Ectodermal cell (in vitro differentiated cells): ENCODE measurements around the gene CHAT. TPM values are rescaled to one million over a fixed set of nuclear protein-coding genes. Genes with fewer than 3 reads are reported as not detected.

Experiments
- H3K27ac ChIP-seq: 2 replicates; pipeline ENCODE4 v1.7.0; 2013; ENCODE audit warnings: mild to moderate bottlenecking, low read depth, low read length; ENCODE audit not compliant: insufficient read depth, poor library complexity, severe bottlenecking
- H3K27me3 ChIP-seq: 2 replicates; pipeline ENCODE4 v1.7.0; 2013; ENCODE audit warnings: mild to moderate bottlenecking, low read length; ENCODE audit not compliant: insufficient read depth, control insufficient read depth, poor library complexity, severe bottlenecking
- H3K36me3 ChIP-seq: one replicate; pipeline ENCODE4 v1.7.0; 2013; ENCODE audit warnings: low read length; ENCODE audit not compliant: control insufficient read depth, insufficient read depth
- H3K4me1 ChIP-seq: one replicate; pipeline ENCODE4 v1.7.0; 2013; ENCODE audit warnings: low read length; ENCODE audit not compliant: control insufficient read depth, insufficient read depth
- H3K4me3 ChIP-seq: 2 replicates; pipeline ENCODE4 v1.7.0; 2013; ENCODE audit warnings: low read depth, low read length, control low read depth; ENCODE audit not compliant: insufficient read depth
- H3K9me3 ChIP-seq: 2 replicates; pipeline ENCODE4 v1.7.0; 2013; ENCODE audit warnings: mild to moderate bottlenecking, low read length, moderate library complexity; ENCODE audit not compliant: control insufficient read depth
- WGBS, 2 experiments: methylation state at CpG; one replicate each; pipeline ENCODE4 v1.1.7; 2013; ENCODE audit warnings: missing lambda C conversion rate in 2 of 2; 5-methylcytosine and 5-hydroxymethylcytosine counted together
- polyA plus RNA-seq, 4 experiments: library from polyadenylated mRNA; stranded (reverse); fragments of 50-300 nt; gene quantifications; one replicate each; pipeline ENCODE4 v1.2.3, GENCODE V29; 2013

The CHAT gene
- not detected for polyA plus RNA-seq (2013, experiment 1 of 4)
- polyA plus RNA-seq (2013, experiment 2 of 4) = not detected
- polyA plus RNA-seq (2013, experiment 3 of 4) = not detected
- polyA plus RNA-seq (2013, experiment 4 of 4) = 0.20 TPM

DNA sequence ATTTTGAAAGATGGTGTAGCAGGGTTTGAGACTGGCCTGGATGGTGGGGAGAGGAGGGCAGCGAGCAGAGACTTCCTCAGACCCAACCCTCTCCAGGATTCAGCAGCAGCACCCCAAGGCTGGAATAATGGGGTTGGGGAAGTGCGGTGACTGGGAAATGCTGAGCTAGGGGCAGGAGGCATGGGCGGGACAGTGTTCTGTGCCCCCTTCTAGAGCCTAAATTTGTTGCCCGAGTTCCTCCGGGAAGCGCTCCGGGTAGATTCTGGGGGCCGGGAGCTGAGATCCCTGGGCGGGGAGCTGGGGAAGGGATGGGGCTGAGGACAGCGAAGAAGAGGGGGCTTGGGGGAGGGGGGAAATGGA, at the start of gene CHAT:
CHAT (plus strand) TSS at position 156 of the 360 bp plus-strand sequence; CDS start at position 309, 153 bp downstream.
- Histone ChIP-seq H3K9me3 (no peaks in the 10 kb centered on the region), H3K27ac (no peak within 1 kb of the TSS), H3K36me3 (no peaks in the 10 kb centered on the region), H3K27me3 (peaks cover 99% of the 10 kb centered on the region), H3K4me3 (no peak within 1 kb of the TSS), H3K4me1 (peaks cover 21% of the 10 kb centered on the region)
- 4 to 5% methylated on average over 10 of the region's 10 CpGs for WGBS, 2 experiments

DNA sequence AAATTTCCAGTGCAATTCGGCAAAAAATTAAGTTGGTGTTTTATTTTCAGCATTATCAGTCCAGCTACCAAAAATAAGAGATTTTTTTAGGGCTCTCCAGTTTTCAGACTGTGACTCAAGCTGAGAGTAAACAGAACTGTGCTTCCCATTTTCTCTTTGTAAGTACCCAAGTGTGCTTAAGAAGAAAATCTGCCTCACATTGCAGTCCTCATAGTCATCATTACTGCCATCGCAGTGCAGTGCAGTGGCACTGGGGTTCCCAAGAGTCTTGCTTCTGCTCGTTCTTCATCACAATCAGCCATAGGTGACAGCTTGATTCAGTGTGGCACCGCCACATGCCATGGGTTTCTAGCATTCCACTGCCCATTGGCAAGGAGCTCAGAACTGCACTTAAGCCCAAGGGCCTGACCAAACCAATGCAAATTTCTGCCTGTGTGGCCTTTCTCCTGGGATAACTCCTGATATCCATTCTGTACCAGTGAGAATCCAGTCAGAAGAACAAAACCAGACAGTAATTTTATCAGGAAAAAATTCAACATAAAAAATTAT, 49.3 kb upstream of the CHAT start:
- no peaks in the 10 kb centered on the region for H3K36me3 ChIP-seq
- no peak overlapping the region for H3K27ac ChIP-seq
- H3K4me1 ChIP-seq = no peaks in the 10 kb centered on the region
- 88 to 95% methylated on average over 4 of the region's 4 CpGs for WGBS, 2 experiments
- no peak overlapping the region for H3K4me3 ChIP-seq
- H3K9me3 ChIP-seq = no peaks in the 10 kb centered on the region
- no peaks in the 10 kb centered on the region for H3K27me3 ChIP-seq

DNA sequence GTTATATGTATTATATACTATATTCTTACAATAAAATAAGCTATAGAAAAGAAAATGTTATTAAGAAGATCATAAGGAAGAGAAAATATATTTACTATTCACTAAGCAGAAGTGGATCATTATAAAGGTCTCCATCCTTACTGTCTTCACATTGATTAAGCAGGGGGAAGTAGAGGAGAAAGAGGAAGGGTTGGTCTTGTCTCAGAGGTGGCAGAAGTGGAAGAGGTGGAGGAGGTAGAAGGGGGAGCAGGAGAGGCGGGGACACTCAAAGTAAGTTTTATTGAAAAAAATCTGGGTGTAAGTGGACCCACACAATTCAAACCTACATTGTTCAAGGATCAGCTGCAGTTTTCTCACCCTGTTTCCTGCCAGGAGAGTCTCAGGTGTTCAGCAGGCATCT, 46.0 kb upstream of the CHAT start:
- Histone ChIP-seq H3K36me3 (no peaks in the 10 kb centered on the region), H3K9me3 (no peaks in the 10 kb centered on the region), H3K4me1 (no peaks in the 10 kb centered on the region), H3K27me3 (no peaks in the 10 kb centered on the region), H3K27ac (no peak overlapping the region), H3K4me3 (no peak overlapping the region)
- 88 to 94% methylated on average over 1 of the region's 1 CpG for WGBS, 2 experiments

DNA sequence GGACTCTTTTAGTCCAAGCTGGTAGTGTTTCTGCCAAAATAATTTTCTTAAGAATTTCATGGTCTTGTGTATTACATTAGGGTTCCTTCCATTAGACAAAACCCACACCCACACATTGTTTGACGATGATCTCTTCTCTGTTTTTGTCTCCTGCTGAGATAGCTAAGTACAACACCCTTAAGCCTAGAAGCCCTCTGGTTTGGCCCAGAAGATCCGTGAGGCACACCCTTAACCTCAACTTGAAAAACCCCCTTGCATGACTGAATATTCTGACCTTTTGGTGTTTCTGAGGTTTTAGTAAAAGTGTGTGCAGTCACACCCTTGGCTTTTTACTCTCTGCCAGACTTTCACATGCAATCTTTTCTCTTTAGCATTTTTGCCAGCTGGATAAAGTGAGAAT, 45.6 kb upstream of the CHAT start:
- no peaks in the 10 kb centered on the region for H3K4me1 ChIP-seq
- no peaks in the 10 kb centered on the region for H3K9me3 ChIP-seq
- no peak overlapping the region for H3K27ac ChIP-seq
- H3K27me3 ChIP-seq = no peaks in the 10 kb centered on the region
- no peaks in the 10 kb centered on the region for H3K36me3 ChIP-seq
- WGBS, 2 experiments = 90 to 92% methylated on average over 1 to 2 of the region's 2 CpGs
- no peak overlapping the region for H3K4me3 ChIP-seq

DNA sequence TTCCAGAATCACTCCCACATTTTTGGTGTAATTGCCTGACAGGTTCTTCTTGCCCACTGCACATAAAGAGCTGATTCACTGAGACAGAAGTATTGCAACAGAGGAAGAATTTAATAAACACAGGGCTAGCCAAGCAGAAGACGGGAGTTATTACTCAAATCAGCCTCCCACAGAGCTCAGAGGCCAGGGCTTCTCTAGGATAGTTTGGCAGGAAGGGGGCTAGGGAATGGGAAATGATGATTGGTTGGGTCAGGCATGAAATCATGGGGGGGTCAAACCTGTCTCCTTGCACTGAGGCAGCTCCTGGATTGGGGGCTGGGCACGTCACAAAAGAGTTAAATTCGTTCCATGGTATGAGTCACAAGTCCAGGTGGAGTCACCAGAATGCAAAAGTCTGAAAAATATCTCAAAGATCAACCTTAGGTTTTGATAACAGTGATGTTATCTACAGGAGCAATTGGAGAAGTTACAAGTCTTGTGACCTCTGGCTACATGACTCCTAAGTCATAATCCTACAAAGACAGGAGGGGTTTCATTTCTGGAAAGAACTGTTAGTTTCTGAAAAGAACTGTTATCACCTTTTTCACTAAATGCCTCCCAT, 44.7 kb upstream of the CHAT start:
- Histone ChIP-seq H3K27me3 (no peaks in the 10 kb centered on the region), H3K27ac (no peak overlapping the region), H3K9me3 (no peaks in the 10 kb centered on the region), H3K36me3 (no peaks in the 10 kb centered on the region), H3K4me1 (no peaks in the 10 kb centered on the region), H3K4me3 (no peak overlapping the region)
- WGBS, 2 experiments = 87 to 88% methylated on average over 3 of the region's 3 CpGs

DNA sequence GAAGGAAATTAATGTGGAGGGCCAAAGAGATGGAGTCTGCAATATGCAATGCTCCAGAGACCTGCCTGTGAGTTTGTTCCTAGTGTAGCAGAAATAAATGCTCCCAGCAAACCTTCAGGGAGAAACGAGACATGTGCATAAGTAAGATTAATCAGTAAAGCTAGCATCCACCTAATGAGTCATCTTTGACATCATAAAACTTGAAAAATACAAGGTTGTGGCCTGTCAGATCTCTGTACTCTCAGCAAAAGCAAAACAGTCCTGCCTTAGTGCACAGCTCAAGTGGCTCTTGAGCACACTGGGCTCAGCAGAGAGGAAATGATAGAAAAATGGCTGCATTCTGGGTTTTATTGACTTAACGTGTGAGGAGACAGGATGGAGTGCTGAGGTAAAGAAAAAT, 42.4 kb upstream of the CHAT start:
- Histone ChIP-seq H3K4me1 (no peaks in the 10 kb centered on the region), H3K27ac (no peak overlapping the region), H3K9me3 (no peaks in the 10 kb centered on the region), H3K4me3 (no peak overlapping the region), H3K27me3 (no peaks in the 10 kb centered on the region), H3K36me3 (no peaks in the 10 kb centered on the region)
- 75 to 85% methylated on average over 2 of the region's 2 CpGs for WGBS, 2 experiments

DNA sequence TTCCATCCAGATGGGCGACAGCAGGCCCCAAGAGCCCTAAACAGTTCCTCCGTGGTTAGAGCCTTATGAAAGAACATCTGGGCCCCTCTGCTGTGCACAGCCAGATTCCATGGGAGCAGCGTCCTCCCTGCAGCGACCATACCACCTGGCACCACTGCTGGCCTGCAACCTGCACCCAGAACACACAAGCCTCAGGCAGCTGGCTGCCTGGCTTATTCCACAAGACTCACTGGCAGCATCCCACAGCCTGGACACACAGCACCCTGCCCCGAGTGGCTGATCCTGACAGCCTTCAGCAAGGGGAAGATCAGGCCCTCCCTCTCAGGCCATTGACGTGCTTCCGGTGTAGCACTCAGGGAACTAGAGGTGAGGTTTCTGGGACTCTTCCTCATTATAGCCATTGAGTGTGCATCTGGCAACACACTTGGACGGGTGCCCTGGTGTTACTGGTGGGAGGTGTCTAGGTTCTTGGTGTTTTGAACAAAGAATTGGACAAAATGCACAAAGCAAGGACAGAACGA, 41.2 kb upstream of the CHAT start:
- H3K27ac ChIP-seq = no peak overlapping the region
- no peaks in the 10 kb centered on the region for H3K27me3 ChIP-seq
- H3K9me3 ChIP-seq = no peaks in the 10 kb centered on the region
- no peaks in the 10 kb centered on the region for H3K4me1 ChIP-seq
- H3K4me3 ChIP-seq = no peak overlapping the region
- H3K36me3 ChIP-seq = no peaks in the 10 kb centered on the region
- WGBS, 2 experiments = 90 to 92% methylated on average over 9 of the region's 9 CpGs

DNA sequence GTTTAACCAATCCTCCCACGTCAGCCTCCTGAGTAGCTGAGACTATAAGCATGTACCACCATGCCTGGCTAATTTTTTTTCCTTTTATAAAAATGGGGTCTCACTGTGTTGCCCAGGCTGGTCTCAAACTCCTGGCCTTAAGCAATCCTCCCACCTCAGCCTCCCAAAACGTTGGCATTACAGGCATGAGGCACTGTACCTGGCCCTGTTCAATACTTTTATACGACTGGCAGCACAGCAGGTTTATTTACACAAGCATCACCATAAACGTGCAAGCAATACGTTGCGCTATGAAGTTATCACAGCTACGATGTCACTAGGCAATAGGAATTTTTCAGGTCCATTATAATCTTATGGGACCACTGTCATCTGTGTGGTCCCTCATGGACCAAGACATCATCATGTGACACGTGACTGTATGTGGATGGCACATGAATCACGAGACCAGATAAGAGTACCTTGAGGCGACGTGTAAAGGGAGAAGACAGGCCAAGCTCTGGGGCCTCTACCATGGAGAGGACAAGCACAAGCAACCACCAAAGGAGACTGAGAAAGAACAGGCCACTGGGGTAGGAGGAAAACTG, 38.3 kb upstream of the CHAT start:
- H3K9me3 ChIP-seq = no peaks in the 10 kb centered on the region
- no peak overlapping the region for H3K4me3 ChIP-seq
- WGBS, 2 experiments = 89 to 91% methylated on average over 11 of the region's 11 CpGs
- no peaks in the 10 kb centered on the region for H3K4me1 ChIP-seq
- H3K27me3 ChIP-seq = no peaks in the 10 kb centered on the region
- no peak overlapping the region for H3K27ac ChIP-seq
- no peaks in the 10 kb centered on the region for H3K36me3 ChIP-seq

DNA sequence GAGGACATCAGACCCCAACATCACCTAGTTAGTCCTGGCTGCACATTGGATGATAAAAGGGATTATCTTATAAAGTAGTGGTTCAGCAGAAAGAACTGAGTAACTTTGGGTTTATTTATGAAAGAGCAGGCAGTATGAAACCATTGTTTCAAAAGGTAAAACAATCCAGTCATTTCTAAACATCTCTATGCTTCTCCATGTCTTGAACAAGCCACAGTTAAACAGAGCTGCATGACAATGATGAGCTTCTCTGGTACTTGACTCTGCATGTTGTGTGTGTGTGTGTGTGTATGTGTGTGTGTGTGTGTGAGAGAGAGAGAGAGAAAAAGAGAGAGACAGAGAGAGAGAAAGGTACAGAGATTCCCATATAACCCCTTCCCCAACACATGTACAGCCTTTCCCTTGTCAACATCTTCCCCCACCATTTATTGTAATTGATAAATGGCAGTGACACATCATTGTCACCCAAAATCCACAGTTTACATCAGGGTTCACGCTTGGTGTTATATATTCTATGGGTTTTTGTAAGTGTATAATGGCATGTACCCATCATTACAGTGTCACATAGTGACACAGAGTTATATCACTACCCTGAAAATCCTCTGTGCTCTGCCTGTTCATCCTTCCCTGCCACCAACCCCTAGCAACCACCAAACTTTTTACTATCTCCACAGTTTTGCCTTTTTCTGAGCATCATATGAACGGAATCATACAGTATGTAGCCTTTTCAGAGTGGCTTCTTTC, 36.5 kb upstream of the CHAT start:
- 71 to 85% methylated on average over 1 of the region's 2 CpGs for WGBS, 2 experiments
- H3K4me1 ChIP-seq = no peaks in the 10 kb centered on the region
- no peak overlapping the region for H3K4me3 ChIP-seq
- no peaks in the 10 kb centered on the region for H3K9me3 ChIP-seq
- H3K27ac ChIP-seq = no peak overlapping the region
- H3K36me3 ChIP-seq = no peaks in the 10 kb centered on the region
- no peaks in the 10 kb centered on the region for H3K27me3 ChIP-seq

DNA sequence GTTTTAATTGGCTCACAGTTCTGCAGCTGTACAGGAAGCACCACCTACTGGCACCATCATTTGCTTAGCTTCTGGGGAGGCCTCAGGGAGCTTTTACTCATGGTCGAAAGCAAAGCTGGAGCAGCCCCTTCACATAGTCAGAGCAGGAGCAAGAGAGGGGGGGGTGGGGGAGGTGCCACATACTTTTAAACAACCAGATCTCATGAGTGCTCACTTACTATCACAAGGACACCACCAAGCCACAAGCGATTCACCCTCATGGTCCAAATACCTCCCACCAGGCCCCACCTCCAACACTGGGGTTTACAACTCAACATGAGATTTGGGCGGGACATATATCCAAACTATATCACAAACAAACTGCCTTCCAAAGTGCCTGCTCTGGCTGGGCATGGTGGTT, 35.4 kb upstream of the CHAT start:
- no peaks in the 10 kb centered on the region for H3K9me3 ChIP-seq
- H3K27ac ChIP-seq = no peak overlapping the region
- H3K36me3 ChIP-seq = no peaks in the 10 kb centered on the region
- WGBS, 2 experiments = 95 to 96% methylated on average over 3 of the region's 3 CpGs
- no peak overlapping the region for H3K4me3 ChIP-seq
- H3K27me3 ChIP-seq = no peaks in the 10 kb centered on the region
- no peaks in the 10 kb centered on the region for H3K4me1 ChIP-seq
